SKM-1 treated with dmso at 0.1 percent for 144 hours (cell line): ENCODE results near the gene BCL6.
"Not testable (repeated sequence)": the region's sequence is repeated elsewhere in the genome, so short reads cannot be mapped to it uniquely, and the experiment has no call there.

Source experiments
- DNase-seq: peaks from one replicate; lab custom pipeline; 2025; ENCODE audit not compliant: unreplicated experiment; lab: John Stamatoyannopoulos, UW

BCL6 gene

GRCh38 chr3:187717572-187717971 is 27.7 kb downstream of the BCL6 start:
- DNase-seq = no peak

GRCh38 chr3:187714404-187714979 is 30.8 kb downstream of the BCL6 start:
- DNase-seq = peak; percentile 62

GRCh38 chr3:187713504-187713903 is 31.8 kb downstream of the BCL6 start:
- DNase-seq = no peak

GRCh38 chr3:187709155-187709554 is 36.1 kb downstream of the BCL6 start:
- DNase-seq = no peak

- DNase-seq = no peak
These were observed 36.6 kb downstream of the BCL6 start for GRCh38 chr3:187708696-187709095.

GRCh38 chr3:187706971-187707370 is 38.3 kb downstream of the BCL6 start:
- DNase-seq = peak; percentile 44

GRCh38 chr3:187705164-187705563 is 40.1 kb downstream of the BCL6 start:
- no peak for DNase-seq

- DNase-seq = no peak
These were observed 42.7 kb downstream of the BCL6 start, which contains the start of gene RTP2 for GRCh38 chr3:187702507-187703033. RTP2 (minus strand) TSS chr3:187702557; CDS start chr3:187702128, 429 bp downstream.

GRCh38 chr3:187700249-187700648 is 45.0 kb downstream of the BCL6 start:
- DNase-seq = no peak

- no peak for DNase-seq
These were observed 46.5 kb downstream of the BCL6 start for GRCh38 chr3:187698499-187699399.

GRCh38 chr3:187696021-187696420 is 49.2 kb downstream of the BCL6 start:
- no peak for DNase-seq

GRCh38 chr3:187695449-187695848 is 49.8 kb downstream of the BCL6 start:
- DNase-seq = no peak

GRCh38 chr3:187694801-187695200 is 50.5 kb downstream of the BCL6 start:
- DNase-seq = no peak

GRCh38 chr3:187693431-187693830 is 51.8 kb downstream of the BCL6 start:
- DNase-seq = no peak

GRCh38 chr3:187689984-187690383 is 55.3 kb downstream of the BCL6 start:
- no peak for DNase-seq

GRCh38 chr3:187686621-187687273 is 58.5 kb downstream of the BCL6 start:
- DNase-seq = no peak

GRCh38 chr3:187685948-187686347 is 59.3 kb downstream of the BCL6 start:
- DNase-seq = no peak

- DNase-seq = no peak
These were observed 60.4 kb downstream of the BCL6 start for GRCh38 chr3:187684880-187685279.

- no peak for DNase-seq
These were observed 60.8 kb downstream of the BCL6 start for GRCh38 chr3:187684444-187684843.

- not testable (repeated sequence) for DNase-seq
These were observed 63.5 kb downstream of the BCL6 start for GRCh38 chr3:187681756-187682155.

GRCh38 chr3:187679638-187680396 is 65.5 kb downstream of the BCL6 start:
- peak; percentile 66 for DNase-seq
